ENCODE data around the gene KXD1.

KXD1 gene

GRCh38 chr19:18606281-18607225, 48.9 kb downstream of the KXD1 start, which contains the start of gene CRLF1:
TSS of gene CRLF1 (minus strand) at chr19:18606799. CDS start at chr19:18606656, 143 bp downstream.
- DNase-seq (ENCODE audit: insufficient read length) (no peak), FAIRE-seq (no peak)
- TF ChIP-seq POLR2AphosphoS5 (IDR thresholded peaks at IDR 0.05; ENCODE audit: low read depth, low read length) (no peak), TAF1 (IDR thresholded peaks at IDR 0.05; ENCODE audit: borderline replicate concordance, low read depth, low read length) (no peak), POLR2A (IDR thresholded peaks at IDR 0.05; ENCODE audit: low read depth, low read length) (no peak)

GRCh38 chr19:18607226-18608101, 49.8 kb downstream of the KXD1 start:
- FAIRE-seq, result no peak
- TF ChIP-seq POLR2AphosphoS5 (IDR thresholded peaks at IDR 0.05; ENCODE audit: low read depth, low read length), result no peak
- no peak for TF ChIP-seq TAF1 (IDR thresholded peaks at IDR 0.05; ENCODE audit: borderline replicate concordance, low read depth, low read length)
- no peak for TF ChIP-seq POLR2A (IDR thresholded peaks at IDR 0.05; ENCODE audit: low read depth, low read length)
- no peak for DNase-seq (ENCODE audit: insufficient read length)

GRCh38 chr19:18608102-18608804, 50.6 kb downstream of the KXD1 start:
- DNase-seq (ENCODE audit: insufficient read length), result no peak
- TF ChIP-seq POLR2AphosphoS5 (IDR thresholded peaks at IDR 0.05; ENCODE audit: low read depth, low read length) (no peak), POLR2A (IDR thresholded peaks at IDR 0.05; ENCODE audit: low read depth, low read length) (no peak), TAF1 (IDR thresholded peaks at IDR 0.05; ENCODE audit: borderline replicate concordance, low read depth, low read length) (no peak)
- no peak for FAIRE-seq

- TF ChIP-seq POLR2AphosphoS5 (IDR thresholded peaks at IDR 0.05; ENCODE audit: low read depth, low read length), result no peak
- TF ChIP-seq TAF1 (IDR thresholded peaks at IDR 0.05; ENCODE audit: borderline replicate concordance, low read depth, low read length), result no peak
- TF ChIP-seq POLR2A (IDR thresholded peaks at IDR 0.05; ENCODE audit: low read depth, low read length), result no peak
- DNase-seq (ENCODE audit: insufficient read length), result no peak
- FAIRE-seq, result no peak
Measured at GRCh38 chr19:18608805-18609716, 51.4 kb downstream of the KXD1 start.

GRCh38 chr19:18609717-18610051, 52.0 kb downstream of the KXD1 start:
- FAIRE-seq (no peak), DNase-seq (ENCODE audit: insufficient read length) (no peak)
- TF ChIP-seq TAF1 (IDR thresholded peaks at IDR 0.05; ENCODE audit: borderline replicate concordance, low read depth, low read length) (no peak), POLR2A (IDR thresholded peaks at IDR 0.05; ENCODE audit: low read depth, low read length) (no peak), POLR2AphosphoS5 (IDR thresholded peaks at IDR 0.05; ENCODE audit: low read depth, low read length) (no peak)

- DNase-seq (ENCODE audit: insufficient read length), result no peak
- FAIRE-seq, result no peak
- TF ChIP-seq TAF1 (IDR thresholded peaks at IDR 0.05; ENCODE audit: borderline replicate concordance, low read depth, low read length) (no peak), POLR2A (IDR thresholded peaks at IDR 0.05; ENCODE audit: low read depth, low read length) (no peak), POLR2AphosphoS5 (IDR thresholded peaks at IDR 0.05; ENCODE audit: low read depth, low read length) (no peak)
Measured at GRCh38 chr19:18610245-18610555, 52.5 kb downstream of the KXD1 start.

- DNase-seq (ENCODE audit: insufficient read length) (no peak), FAIRE-seq (no peak)
Measured at GRCh38 chr19:18610556-18611326, 53.1 kb downstream of the KXD1 start.

GRCh38 chr19:18611327-18612050, 53.8 kb downstream of the KXD1 start:
- DNase-seq (ENCODE audit: insufficient read length) (no peak), FAIRE-seq (no peak)
- TF ChIP-seq POLR2A (IDR thresholded peaks at IDR 0.05; ENCODE audit: low read depth, low read length) (no peak), TAF1 (IDR thresholded peaks at IDR 0.05; ENCODE audit: borderline replicate concordance, low read depth, low read length) (no peak), POLR2AphosphoS5 (IDR thresholded peaks at IDR 0.05; ENCODE audit: low read depth, low read length) (no peak)

More at GRCh38 chr19:18610556-18611326, 53.1 kb downstream of the KXD1 start:
- TF ChIP-seq POLR2AphosphoS5 (IDR thresholded peaks at IDR 0.05; ENCODE audit: low read depth, low read length) (no peak), POLR2A (IDR thresholded peaks at IDR 0.05; ENCODE audit: low read depth, low read length) (no peak), TAF1 (IDR thresholded peaks at IDR 0.05; ENCODE audit: borderline replicate concordance, low read depth, low read length) (no peak)

- no peak for DNase-seq (ENCODE audit: insufficient read length)
- no peak for TF ChIP-seq POLR2AphosphoS5 (IDR thresholded peaks at IDR 0.05; ENCODE audit: low read depth, low read length)
- TF ChIP-seq POLR2A (IDR thresholded peaks at IDR 0.05; ENCODE audit: low read depth, low read length), result no peak
- TF ChIP-seq TAF1 (IDR thresholded peaks at IDR 0.05; ENCODE audit: borderline replicate concordance, low read depth, low read length), result no peak
- FAIRE-seq, result no peak
Measured at GRCh38 chr19:18612051-18612771, 54.5 kb downstream of the KXD1 start.

All from GM12892 (cell line).